Adrenal gland (tissue), 12 donors: ENCODE measurements around the gene AMZ1. TPM values are rescaled to one million over a fixed set of nuclear protein-coding genes. Genes with fewer than 3 reads are reported as not detected.

Experiments
- DNase-seq, 7 donors: peaks; one replicate each; pipeline ENCODE4 v3.0.0-alpha.2; 2019 to 2020
- H3K27ac ChIP-seq, 5 donors: fragments of 200-600 bp; sonication (generic) in 4 of 5; 1 replicate in 3 of 5; 2 replicates in 2 of 5; pipeline versions ENCODE4 v1.5.1 to v1.8.0; 2016 to 2020; ENCODE audit warnings: mild to moderate bottlenecking in 1 of 5
- H3K27me3 ChIP-seq: fragments of 200-600 bp; 2 replicates; pipeline ENCODE4 v1.8.0; 2021
- H3K36me3 ChIP-seq, 2 donors: fragments of 200-600 bp; replicated peaks in 1 of 2; 1 replicate in 1 of 2; 2 replicates in 1 of 2; pipeline versions ENCODE4 v1.5.1 to v1.8.0; 2018 to 2022
- H3K4me1 ChIP-seq, 2 donors: fragments of 200-600 bp; replicated peaks in 1 of 2; 1 replicate in 1 of 2; 2 replicates in 1 of 2; pipeline versions ENCODE4 v1.5.1 to v1.8.0; 2018 to 2021
- H3K4me3 ChIP-seq, 4 donors: fragments of 200-600 bp; sonication (generic) in 3 of 4; one replicate each; pipeline ENCODE4 v1.5.1; 2016 to 2018
- H3K9me3 ChIP-seq, 3 donors: fragments of 200-600 bp; sonication (generic) in 1 of 3; replicated peaks in 1 of 3; 1 replicate in 2 of 3; 2 replicates in 1 of 3; pipeline versions ENCODE4 v1.5.1 to v1.8.0; 2016 to 2021
- CTCF ChIP-seq, 6 experiments: fragments of 450-650 bp in 4 of 6; fragments of 200-600 bp in 2 of 6; sonication (generic) in 1 of 6; IDR thresholded peaks; 1 replicate in 5 of 6; 2 replicates in 1 of 6; pipeline versions ENCODE4 v1.5.1 to v1.8.0; 2016 to 2021; ENCODE audit warnings: antibody characterized with exemption in 6 of 6, mild to moderate bottlenecking in 2 of 6, moderate library complexity in 1 of 6
- POLR2A ChIP-seq, 2 donors: fragments of 450-650 bp; IDR thresholded peaks; one replicate each; pipeline ENCODE4 v1.6.1; 2017; ENCODE audit warnings: antibody characterized with exemption in 2 of 2, mild to moderate bottlenecking in 2 of 2, moderate library complexity in 1 of 2
- WGBS, 4 donors: extraction: QIAGEN DNeasy Blood & Tissue Kit in 2 of 4; methylation state at CpG; one replicate each; pipeline versions ENCODE4 v1.1.5 to v1.1.7; 2013 to 2017; 5-methylcytosine and 5-hydroxymethylcytosine counted together
- intact Hi-C, 2 donors: fragments of 100-400 bp; cut with DNase I; formaldehyde crosslinking; loops; one replicate each; pipeline versions ENCODE4 v1.14.1 to v1.15.0; 2022 to 2023
- polyA plus RNA-seq, 3 donors: library from polyadenylated mRNA; stranded (reverse); fragments of 200-250 nt in 2 of 3; fragments of 350-450 nt in 1 of 3; fragmentation: Illumina TruSeq in 1 of 3; extraction: RNeasy Lipid Tissue Mini Kit (QIAGEN cat#74804) in 1 of 3; gene quantifications; one replicate each; pipeline ENCODE4 v1.2.3, GENCODE V29; 2013 to 2014
- total RNA-seq, 9 donors: library from RNA; depleted of rRNA in 4 of 9; stranded (reverse); fragments of >200 nt in 4 of 9; fragments of 120-200 nt in 1 of 9; fragmentation: NEBNext Ultra II Directional in 1 of 9; extraction: Animal tissue kit (Norgen Biotek cat#: 25700) in 1 of 9; gene quantifications; one replicate each; pipeline versions ENCODE4 v1.1.0 to v1.2.4, GENCODE V29; 2013 to 2023
- donor health status: healthy with polysubstance abuse.
- donor health status: Bipolar disorder and iron deficiency.
- donor health status: DM: yes; HTN: yes; CAD: no.
- donor health status: DM: no; HTN: no; CAD: no.
- donor health status: DM: no; HTN: no; CAD: no.
- donor health status: DM: yes; HTN: yes; CAD: no.

The AMZ1 gene
- total and polyA plus RNA-seq, 12 donors = 0.06 to 0.36 (median 0.11) TPM; not detected in 6

- Histone ChIP-seq H3K27ac (no peak overlapping the region), H3K9me3 (no peaks in the 10 kb centered on the region), H3K36me3 (peaks cover 0 to 38% of the 10 kb centered on the region in 2 donors), H3K27me3 (no peaks in the 10 kb centered on the region), H3K4me3 (no peak overlapping the region), H3K4me1 (peaks cover 17 to 21% of the 10 kb centered on the region in 2 donors)
- TF ChIP-seq CTCF (IDR thresholded peaks at IDR 0.05) (peak in 1 of 6 experiments; percentile 6), POLR2A (IDR thresholded peaks at IDR 0.05) (no peak)
- intact Hi-C loops = loop anchor here in 1 of 2 donors (10.0 kb wide), 1 partner anchor 186 kb away; the partner anchor contains the start of gene GRIFIN
- DNase-seq = peak in 1 of 7 donors; percentile 29
- 82 to 87% (median 86%) methylated on average over 5 to 36 of the region's 36 CpGs for WGBS, 4 donors
Measured at GRCh38 chr7:2660359-2661095, 27.5 kb upstream of the AMZ1 start.

GRCh38 chr7:2661096-2661449 is 26.9 kb upstream of the AMZ1 start:
- Histone ChIP-seq H3K4me3 (no peak overlapping the region), H3K27me3 (no peaks in the 10 kb centered on the region), H3K9me3 (no peaks in the 10 kb centered on the region), H3K27ac (peak overlapping the region in 1 of 5 donors; percentile 86), H3K36me3 (peaks cover 0 to 35% of the 10 kb centered on the region in 2 donors), H3K4me1 (peaks cover 17 to 21% of the 10 kb centered on the region in 2 donors)
- WGBS, 4 donors = 79 to 100% (median 82%) methylated on average over 1 to 10 of the region's 10 CpGs; no CpG with 5 or more reads in 1 of the 4 donors
- DNase-seq = no peak
- TF ChIP-seq POLR2A (IDR thresholded peaks at IDR 0.05) (no peak), CTCF (IDR thresholded peaks at IDR 0.05) (no peak)
- intact Hi-C loops = loop anchor here in 1 of 2 donors (10.0 kb wide), 1 partner anchor 186 kb away; the partner anchor contains the start of gene GRIFIN

- intact Hi-C loops = loop anchor here in 1 of 2 donors (10.0 kb wide), 1 partner anchor 187 kb away; the partner anchor contains the start of gene GRIFIN
- peak in 1 of 7 donors; percentile 32 for DNase-seq
- Histone ChIP-seq H3K36me3 (peaks cover 0 to 29% of the 10 kb centered on the region in 2 donors), H3K27ac (peak overlapping the region in 2 of 5 donors; percentile 86 to 87), H3K27me3 (no peaks in the 10 kb centered on the region), H3K4me1 (peaks cover 17 to 21% of the 10 kb centered on the region in 2 donors), H3K9me3 (no peaks in the 10 kb centered on the region), H3K4me3 (no peak overlapping the region)
- WGBS, 4 donors = 89 to 95% (median 92%) methylated on average over 24 to 43 of the region's 43 CpGs
- TF ChIP-seq POLR2A (IDR thresholded peaks at IDR 0.05) = no peak
- TF ChIP-seq CTCF (IDR thresholded peaks at IDR 0.05) = no peak
Measured at GRCh38 chr7:2661602-2662272, 26.3 kb upstream of the AMZ1 start.
